NCI-H128 (cell line): ENCODE measurements around the gene VPS37D.
"Not testable (repeated sequence)": the region's sequence is repeated elsewhere in the genome, so short reads cannot be mapped to it uniquely, and the experiment has no call there.

ENCODE experiments used
- DNase-seq: peaks from one replicate; lab custom pipeline; 2025; ENCODE audit not compliant: unreplicated experiment; lab: John Stamatoyannopoulos, UW

The VPS37D gene, protein sequence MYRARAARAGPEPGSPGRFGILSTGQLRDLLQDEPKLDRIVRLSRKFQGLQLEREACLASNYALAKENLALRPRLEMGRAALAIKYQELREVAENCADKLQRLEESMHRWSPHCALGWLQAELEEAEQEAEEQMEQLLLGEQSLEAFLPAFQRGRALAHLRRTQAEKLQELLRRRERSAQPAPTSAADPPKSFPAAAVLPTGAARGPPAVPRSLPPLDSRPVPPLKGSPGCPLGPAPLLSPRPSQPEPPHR

DNA sequence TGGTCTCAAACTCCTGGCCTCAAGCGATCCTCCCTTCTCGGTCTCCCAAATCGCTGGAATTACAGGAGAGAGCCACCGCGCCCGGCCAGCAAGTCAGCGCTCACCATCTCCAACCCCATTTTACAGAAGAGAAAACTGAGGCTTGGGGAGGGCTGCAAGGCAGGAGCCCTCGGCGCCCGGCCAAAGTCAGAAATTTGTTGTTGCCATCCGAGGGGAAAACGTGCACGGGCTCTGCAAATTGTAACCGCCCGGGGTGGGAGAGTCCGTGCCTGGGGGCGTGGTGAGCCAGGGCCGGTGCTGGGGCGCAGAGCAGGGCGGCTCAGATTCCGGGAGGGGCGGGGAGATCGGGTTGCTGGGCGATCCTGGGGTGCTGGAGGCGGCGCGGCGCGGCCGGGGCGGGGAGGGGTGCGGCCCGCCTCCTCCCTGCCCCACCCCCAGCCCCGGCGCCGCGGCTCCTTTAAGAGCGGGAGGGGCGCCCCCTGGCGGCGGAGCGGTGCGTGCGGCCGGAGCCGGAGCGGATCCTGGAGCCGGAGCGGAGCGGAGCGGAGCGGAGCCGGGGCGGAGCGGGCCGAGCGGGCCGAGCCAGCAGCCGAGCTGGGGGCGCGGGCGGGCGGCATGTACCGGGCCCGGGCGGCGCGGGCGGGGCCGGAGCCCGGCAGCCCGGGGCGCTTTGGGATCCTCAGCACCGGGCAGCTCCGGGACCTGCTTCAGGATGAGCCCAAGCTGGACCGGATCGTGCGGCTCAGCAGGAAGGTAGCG is at the start of gene VPS37D:
Gene VPS37D, plus strand, starts transcription at position 488 of the 759 bp plus-strand sequence. Its CDS starts 128 bp downstream, at position 616.
- peak; percentile 75 for DNase-seq

DNA sequence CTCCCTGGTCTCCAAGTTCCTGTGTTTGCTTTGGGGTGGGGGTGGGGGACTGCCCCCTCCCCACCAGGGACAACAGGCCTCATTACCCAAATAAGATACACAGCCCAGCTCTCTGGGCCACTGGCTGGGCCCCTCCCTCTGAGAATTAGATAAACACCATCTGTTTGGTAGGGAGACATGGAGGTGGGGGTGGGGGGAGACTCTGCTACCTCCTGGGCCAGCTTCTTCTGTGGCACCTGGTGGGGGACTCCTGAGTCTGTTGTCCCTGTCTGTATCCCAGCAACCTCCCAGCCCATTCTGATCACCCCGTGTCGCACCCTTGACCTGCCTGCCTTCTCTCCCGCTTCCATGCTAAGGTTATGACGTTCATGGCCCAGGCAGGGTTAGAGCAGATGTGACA is 49.1 kb upstream of the VPS37D start:
- no peak for DNase-seq

DNA sequence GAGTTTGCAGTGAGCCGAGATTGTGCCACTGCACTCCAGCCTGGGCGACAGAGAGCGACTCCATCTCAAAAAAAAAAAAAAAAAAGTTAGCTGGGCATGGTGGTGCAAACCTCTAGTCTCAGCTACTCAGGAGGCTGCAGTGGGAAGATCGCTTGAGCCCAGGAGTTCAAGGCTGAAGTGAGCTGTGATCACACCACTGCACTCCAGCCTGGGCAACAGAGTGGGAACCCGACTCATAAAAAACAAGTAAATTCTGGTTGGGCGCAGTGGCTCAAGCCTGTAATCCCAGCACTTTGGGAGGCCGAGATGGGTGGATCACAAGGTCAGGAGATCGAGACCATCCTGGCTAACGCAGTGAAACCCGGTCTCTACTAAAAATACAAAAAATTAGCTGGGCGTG is 48.2 kb upstream of the VPS37D start:
- DNase-seq = not testable (repeated sequence)

DNA sequence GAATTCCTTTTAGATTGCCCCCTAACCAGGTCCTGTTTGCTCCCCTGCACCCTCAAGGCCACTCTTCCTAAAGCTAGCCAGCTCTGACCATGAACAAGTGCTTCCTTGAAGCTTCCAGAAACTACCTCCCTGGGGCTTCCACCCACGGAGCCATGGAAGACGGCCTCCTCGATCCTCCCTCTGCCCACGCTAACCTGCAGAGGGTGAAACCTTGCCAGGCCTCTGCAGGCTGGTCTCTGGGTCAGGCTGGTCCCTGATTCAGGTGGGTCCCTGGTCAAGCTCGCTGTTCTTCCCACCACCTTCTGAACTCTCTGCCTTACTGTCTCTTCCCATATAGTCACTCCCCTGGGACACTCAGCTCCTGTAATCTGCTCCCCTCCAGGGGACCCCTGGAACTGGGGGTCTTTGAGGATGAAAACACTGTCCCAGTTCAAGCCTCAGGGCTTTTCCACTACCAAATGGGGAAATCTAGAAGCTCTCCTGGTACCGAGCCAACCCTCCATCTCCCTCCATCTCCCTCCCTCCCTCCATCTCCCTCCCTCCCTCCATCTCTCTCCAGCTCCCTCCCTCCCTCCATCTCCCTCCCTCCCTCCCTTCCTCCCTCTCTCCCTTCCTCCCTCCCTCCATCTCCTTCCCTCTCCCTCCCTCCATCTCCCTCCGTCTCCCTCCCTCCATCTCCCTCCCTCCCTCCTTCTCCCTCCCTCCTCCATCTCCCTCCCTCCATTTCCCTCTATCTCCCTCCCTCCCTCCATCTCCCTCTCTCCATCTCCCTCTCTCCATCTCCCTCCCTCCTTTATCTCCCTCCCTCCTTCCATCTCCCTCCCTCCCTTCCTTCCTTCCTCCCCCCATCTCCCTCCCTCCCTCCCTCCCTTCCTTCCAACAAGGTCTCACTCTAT is 46.2 kb upstream of the VPS37D start:
- DNase-seq = no peak

DNA sequence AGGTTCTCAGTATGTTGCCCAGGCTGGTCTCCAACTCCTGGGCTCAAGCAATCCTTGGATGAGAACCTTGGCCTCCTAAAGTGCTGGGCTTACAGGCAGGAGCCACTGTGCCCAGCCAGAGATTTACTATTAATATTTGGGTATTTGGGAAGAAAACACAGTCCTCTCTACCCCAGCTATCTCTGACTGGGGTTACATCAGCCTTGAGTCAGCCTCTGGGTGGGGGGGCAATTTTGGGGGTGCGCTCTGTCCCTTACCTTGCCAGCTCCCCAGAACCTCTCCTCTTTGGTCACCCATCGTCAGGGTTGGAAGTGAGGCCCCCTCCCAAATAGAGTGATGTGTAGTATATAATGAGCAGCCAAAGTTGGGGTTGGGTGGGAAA is 45.1 kb upstream of the VPS37D start:
- DNase-seq = no peak

DNA sequence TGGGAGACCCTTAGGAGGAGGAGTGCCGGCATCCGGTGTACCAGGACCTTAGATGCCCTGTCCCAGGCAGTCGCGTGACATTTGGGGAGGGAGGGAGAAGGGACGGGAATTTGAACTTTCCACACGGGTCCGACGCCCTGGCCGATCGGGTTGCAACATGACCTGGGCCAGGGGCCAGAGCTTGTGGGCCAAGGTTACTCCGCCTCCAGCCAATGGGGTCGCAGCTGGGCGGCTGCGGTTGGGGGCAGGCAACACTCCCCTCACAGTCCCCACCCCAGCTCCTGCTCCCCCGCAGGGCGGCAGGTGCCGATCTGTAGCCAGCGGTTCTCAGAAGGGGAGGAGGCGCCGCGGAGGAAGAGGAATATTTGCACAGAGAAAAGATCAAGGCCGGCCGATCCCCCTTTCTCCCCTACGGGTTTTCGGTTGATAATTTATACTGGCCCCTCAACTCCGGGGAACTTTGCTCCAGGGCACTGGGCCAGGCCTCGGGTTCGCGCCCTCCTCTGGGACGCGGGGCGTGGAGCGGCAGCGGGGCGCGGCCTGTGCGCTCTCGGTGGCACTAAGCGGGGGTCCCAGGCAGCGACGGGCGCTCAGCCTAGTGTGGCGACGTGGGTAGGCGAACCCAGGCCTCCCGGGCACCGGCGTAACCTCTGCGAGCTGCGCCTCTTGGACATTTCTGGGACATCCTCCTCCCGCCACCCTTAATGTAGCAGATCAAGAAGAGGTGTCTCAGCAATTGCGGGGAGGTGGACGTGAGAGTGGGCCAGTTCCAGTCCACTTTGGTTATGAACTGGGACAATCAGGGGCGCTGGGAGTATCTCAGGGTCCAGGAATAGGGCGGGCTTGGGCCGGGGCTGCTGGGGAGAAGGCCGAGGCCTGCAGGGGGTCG is 44.5 kb upstream of the VPS37D start:
- DNase-seq = no peak

DNA sequence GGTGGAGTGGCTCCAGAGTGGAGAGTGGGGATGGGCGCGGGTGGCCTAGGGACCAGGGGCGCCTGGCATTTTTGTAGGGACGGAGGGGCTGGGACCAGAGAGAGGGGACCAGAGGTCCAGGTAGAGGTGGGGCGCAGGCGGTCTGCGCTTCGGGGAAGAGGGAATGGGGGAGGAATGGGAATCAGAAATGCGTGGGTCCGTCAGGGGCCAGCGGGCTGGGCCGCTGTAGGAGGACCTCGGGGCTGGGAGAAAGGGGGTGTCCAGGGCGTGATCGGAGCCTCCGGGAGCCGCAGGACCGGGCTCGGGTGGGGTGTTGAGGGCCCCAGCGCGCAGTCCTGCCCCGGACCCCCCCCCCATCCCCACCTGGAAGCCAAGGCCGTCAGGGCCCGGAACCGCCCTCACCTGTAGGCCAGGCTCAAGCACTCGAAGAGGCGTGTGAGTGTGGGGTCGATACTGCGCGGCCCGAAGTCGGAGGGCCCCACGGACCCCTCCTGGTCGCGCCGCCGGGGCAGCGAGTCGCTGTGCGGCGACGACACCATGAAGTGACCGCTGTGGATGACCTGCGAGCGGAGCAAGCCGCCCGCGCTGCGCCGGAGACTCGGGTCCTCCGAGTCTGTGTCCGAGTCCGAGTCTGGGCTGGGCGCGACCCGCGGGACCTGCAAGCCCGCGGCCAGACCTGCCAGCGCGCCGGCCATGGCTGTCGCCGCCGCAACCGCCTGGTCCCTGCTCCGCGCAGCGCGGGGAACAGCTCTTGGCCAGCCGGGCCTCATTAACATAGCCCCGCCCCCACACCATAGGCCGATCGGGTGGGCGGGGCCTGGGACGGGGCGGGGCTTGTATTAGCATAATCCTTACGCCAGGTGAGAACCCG is 43.6 kb upstream of the VPS37D start, which contains the start of gene MLXIPL:
Gene MLXIPL, minus strand, starts transcription at position 725 of the 871 bp plus-strand sequence. Its CDS starts 30 bp downstream, at position 695.
- peak; percentile 65 for DNase-seq

DNA sequence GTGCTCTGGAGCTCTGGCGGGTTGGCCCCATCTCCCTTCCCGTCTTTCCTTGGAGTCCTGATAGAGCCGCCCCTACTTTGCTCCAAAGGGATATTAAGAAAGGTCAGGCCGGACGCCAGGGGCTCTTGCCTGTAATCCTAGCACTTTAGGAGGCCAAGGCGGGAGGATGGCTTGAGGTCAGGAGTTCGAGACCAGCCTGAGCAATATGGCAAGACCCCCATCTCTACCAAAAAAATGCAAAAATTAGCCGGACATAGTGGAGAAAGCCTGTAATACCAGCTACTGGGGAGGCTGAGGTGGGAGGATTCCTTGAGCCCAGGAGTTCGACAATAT is 43.0 kb upstream of the VPS37D start:
- DNase-seq = no peak

DNA sequence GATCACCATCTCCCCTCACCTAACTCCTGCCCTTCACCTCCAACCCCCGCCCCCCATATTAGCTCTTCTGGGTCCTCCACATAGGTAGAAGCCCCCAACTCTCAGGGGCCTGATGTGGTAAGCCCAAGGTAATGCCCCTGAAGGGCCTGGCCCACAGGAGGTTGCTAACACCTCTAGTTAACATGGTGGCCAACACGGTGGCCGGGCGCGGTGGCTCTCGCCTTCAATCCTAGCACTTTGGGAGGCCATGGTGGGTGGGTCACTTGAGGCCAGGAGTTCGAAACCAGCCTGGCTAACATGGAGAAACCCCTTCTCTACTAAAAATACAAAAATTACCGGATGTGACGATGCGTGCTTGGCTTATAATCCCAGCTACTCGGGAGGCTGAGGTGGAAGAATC is 42.4 kb upstream of the VPS37D start:
- no peak for DNase-seq

DNA sequence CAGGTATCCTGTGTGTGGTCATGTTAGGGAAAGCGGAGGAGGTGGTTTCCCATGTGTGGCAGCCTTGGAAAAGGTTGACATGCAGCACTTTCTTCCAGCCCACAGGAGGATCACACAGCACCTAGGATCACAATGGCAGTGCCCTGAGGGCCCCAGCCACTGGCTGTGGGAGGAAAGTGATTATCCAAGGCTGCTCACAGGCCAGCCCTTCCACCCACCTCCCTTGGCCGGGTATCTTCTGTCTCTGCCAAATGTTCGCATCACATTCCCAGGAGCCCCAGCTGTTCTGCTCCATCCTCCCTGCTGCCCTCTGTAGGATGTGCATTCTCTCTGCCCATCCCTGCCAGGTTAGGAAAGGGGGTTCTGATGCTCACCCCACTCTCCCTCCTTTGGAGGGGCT is 40.8 kb upstream of the VPS37D start:
- no peak for DNase-seq

DNA sequence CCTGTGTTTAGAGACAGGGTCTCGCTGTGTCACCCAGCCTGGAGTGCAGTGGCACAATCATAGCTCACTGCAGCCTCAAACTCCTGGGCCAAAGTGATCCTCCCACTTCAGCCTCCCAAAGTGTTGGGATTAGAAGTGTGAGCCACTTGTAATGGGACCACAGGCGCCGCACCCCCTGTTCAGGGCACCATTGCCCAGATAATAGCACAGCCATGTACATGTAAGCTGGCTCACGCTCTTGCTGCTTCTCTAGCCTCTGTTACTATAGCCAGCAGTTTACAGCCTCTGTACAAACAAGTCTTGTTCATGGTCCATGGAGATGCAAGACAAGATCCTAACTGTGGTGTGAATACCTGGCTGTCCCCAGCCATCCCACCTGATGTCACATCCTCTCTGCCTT is 39.1 kb upstream of the VPS37D start:
- DNase-seq = no peak

DNA sequence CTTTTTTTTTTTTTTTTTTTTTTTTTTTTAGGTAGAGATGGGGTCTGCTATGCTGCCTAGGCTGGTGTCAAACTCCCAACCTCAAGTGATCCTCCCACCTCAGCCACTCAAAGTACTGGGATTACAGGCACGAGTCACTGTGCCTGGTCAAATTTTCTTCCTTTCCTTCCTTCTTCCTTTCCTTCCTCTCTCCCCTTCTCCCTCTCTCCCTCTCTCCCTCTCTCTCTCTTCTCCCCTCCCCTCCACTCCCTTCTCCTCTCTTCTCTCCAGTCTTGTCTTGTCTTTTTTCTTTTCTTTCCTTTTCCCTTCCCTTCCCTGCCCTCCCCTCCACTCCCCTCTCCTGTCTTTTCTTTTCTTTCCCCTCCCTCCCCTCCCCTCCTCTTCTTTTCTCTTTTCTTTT is 36.1 kb upstream of the VPS37D start:
- DNase-seq = no peak

DNA sequence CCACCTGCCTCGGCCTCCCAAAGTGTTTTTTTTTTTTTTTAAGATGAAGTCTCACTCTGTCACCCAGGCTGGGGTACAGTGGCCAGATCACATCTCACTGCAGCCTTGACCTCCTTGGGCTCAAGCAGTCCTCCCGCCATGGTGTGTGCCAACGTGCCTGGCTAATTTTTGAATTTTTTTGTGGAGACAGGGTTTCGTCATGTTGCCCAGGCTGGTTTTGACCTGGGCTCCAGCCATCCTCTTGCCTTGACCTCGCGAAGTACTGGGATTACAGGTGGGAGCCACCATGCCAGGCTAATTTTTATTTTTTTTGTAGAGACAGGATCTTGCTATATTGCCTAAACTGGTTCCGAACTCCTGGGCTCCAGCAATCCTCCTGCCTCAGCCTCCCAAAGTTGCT is 34.3 kb upstream of the VPS37D start:
- no peak for DNase-seq

DNA sequence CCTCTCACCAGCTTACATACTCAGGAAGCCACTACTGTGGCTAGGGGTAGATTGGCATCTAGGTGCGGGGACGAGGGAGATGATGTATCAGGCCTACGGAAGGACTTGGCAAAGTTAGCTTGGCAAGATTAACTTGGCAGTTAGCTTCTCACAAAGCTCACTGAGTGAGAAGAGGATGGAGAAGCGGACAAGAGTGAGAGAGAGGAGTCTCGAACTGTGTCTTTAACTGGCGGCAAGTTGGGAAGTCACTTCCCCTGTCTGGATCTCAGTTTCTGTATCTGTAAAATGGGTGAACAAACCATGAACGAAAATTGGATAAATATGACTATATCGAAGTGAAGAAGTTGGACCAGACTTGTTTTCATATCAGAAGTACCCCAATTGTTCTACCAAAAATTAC is 33.8 kb upstream of the VPS37D start:
- DNase-seq = no peak

DNA sequence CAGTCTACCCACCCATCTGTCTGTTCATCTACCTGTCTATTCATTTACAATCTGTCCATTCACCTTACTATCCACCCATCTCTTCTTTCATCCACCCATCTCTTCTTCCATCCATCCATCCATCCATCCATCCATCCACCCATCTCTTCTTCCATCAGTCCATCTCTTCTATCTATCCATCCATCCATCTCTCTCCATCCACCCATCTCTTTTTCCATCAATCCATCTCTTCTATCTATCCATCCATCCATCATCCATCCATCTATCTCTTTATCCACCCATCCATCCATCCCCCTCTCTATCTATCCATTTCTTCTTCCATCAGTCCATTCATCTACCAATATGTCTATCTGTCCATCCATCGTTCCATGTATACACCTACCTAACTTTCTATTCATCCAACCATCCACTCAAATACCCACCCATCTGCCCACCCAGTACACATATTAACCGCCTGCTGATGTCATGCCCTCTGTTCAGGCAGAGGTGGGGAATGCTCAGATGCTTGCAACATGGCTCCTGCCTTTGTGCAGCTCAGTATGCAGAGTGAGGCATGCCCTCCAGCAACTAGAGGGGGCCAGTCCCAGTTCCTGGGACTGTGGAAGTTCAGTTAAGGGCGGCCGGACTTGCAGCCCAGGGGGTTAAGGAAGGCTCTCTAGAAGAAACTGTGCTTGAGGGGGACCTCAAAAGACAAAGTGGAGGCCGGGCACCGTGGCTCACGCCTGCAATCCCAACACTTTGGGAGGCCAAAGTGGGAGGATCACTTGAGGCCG is 32.0 kb upstream of the VPS37D start:
- no peak for DNase-seq

DNA sequence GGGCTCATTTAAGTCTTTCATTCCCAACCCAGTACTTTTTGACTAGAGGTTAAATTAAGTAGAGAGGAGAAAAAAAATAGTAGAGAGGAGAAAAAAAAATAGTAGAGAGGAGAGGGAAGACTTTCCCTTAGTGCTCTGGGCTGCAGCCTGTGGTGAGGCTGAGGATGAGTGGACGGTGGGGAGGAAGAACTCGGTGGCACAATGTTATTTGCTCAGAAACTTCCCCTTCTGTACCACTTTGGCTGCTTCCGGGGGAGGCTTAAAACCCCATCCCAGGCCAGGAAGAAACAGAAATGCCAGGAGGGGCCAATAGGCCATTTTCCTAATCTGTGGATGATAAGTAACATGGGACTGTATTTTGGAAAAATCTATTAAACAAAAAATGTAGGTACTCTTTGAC is 28.7 kb upstream of the VPS37D start:
- DNase-seq = no peak

DNA sequence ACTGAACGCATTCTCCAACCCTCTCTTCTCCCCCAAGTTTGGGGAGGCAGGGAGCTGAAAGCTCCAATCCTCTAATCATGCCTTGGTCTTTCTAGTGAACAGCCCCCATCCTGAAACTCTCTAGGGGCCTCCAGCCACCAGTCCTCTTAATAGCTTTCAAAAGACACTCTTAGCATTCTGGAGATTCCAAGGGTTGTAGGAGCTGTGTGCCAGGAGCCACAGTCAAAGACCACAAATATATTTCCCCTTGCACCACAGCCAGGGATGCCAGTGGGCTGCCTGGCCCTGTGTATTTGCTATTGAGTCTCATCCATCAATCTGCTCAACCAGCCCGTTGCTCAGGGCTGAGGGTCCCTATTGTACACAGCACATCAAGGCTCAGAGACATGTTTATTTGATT is 24.8 kb upstream of the VPS37D start:
- DNase-seq = no peak

DNA sequence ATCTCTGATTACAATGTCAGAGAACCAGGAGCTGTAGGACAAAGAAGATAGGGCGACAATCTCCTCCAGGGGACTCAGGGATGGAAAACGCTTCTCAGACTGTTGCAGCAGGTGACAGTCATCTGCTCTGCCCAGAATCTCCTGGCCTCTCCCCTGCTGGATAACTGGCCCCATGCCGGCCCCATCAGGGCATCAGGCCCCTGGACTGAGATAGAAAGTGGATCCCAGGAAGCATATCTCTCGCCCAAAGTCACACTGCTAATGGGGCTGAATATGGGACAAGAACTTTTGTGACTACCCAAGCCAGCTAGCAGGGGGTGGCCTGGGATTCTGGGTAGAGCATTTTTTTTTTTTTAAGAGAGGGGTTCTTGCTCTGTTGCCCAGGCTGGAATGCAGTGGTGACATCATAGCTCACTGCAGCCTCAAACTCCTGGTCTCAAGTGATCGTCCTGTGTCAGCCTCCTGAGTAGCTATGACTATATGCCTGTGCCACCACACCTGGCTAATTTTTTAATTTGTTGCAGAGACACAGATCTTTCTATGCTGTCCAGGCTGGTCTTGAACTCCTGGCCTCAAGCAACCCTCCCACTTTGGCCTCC is 22.8 kb upstream of the VPS37D start:
- DNase-seq = no peak
